ENCODE data around the gene CATSPERZ. TPM values are rescaled to one million over a fixed set of nuclear protein-coding genes. Genes with fewer than 3 reads are reported as not detected.

The CATSPERZ gene
- total and polyA plus RNA-seq, 9 of the 15 experiments (the other 6 are each of a cell fraction or from before 2014, with no cell fraction given) = 0.86 to 8.5 (median 3.5) TPM

DNA sequence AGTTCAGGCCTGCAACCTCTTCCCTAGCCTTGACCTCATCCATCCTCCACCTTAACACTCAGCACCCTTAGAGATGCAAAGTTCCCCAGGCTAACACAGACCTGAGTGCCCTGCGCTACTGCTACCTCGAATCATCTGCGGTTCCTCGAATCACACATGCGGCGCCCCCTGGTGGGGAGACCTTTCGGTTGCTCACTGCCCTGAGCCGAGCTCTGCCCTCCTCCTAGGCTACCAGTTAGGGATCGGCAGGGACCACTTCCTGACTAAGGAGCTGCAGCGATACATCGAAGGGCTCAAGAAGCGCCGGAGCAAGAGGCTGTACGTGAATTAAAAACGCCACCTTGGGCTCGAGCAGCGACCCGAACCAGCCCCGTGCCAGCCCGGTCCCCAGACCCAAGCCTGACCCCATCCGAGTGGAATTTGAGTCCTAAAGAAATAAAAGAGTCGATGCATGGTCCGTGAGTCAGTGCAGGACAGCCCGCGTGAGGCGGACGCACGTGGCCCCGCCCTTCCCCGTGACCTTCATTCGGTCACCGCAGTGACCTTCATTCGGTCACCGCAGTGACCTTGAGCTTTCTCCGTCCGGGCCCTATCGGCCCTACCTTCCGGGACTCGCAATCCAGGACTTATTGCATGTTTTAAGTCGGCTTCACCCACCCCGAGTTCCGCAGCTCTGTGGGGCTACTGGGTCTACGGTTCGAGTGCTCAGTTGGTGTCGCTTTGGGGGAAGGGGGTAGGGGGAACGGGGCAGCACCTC is 4.3 kb downstream of the CATSPERZ start (continued):
- TF ChIP-seq, protein P1, sequence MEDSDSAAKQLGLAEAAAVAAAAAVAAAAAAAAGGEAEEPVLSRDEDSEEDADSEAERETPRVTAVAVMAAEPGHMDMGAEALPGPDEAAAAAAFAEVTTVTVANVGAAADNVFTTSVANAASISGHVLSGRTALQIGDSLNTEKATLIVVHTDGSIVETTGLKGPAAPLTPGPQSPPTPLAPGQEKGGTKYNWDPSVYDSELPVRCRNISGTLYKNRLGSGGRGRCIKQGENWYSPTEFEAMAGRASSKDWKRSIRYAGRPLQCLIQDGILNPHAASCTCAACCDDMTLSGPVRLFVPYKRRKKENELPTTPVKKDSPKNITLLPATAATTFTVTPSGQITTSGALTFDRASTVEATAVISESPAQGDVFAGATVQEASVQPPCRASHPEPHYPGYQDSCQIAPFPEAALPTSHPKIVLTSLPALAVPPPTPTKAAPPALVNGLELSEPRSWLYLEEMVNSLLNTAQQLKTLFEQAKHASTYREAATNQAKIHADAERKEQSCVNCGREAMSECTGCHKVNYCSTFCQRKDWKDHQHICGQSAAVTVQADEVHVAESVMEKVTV (CRISPR knock-in tag; IDR thresholded peaks at IDR 0.05) = 0 out of 2 replicates have a peak, but pooled peaks have one; percentile 20
- TF ChIP-seq, protein P2, sequence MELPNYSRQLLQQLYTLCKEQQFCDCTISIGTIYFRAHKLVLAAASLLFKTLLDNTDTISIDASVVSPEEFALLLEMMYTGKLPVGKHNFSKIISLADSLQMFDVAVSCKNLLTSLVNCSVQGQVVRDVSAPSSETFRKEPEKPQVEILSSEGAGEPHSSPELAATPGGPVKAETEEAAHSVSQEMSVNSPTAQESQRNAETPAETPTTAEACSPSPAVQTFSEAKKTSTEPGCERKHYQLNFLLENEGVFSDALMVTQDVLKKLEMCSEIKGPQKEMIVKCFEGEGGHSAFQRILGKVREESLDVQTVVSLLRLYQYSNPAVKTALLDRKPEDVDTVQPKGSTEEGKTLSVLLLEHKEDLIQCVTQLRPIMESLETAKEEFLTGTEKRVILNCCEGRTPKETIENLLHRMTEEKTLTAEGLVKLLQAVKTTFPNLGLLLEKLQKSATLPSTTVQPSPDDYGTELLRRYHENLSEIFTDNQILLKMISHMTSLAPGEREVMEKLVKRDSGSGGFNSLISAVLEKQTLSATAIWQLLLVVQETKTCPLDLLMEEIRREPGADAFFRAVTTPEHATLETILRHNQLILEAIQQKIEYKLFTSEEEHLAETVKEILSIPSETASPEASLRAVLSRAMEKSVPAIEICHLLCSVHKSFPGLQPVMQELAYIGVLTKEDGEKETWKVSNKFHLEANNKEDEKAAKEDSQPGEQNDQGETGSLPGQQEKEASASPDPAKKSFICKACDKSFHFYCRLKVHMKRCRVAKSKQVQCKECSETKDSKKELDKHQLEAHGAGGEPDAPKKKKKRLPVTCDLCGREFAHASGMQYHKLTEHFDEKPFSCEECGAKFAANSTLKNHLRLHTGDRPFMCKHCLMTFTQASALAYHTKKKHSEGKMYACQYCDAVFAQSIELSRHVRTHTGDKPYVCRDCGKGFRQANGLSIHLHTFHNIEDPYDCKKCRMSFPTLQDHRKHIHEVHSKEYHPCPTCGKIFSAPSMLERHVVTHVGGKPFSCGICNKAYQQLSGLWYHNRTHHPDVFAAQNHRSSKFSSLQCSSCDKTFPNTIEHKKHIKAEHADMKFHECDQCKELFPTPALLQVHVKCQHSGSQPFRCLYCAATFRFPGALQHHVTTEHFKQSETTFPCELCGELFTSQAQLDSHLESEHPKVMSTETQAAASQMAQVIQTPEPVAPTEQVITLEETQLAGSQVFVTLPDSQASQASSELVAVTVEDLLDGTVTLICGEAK (IDR thresholded peaks at IDR 0.05) = 0 out of 2 replicates have a peak, but pooled peaks have one; percentile 27
- TF ChIP-seq, protein P2 (CRISPR knock-in tag; IDR thresholded peaks at IDR 0.05) = no peak
- no peak for TF ChIP-seq ZNF785 (CRISPR knock-in tag; IDR thresholded peaks at IDR 0.05)
- no peak for TF ChIP-seq PRMT5 (CRISPR knock-in tag; IDR thresholded peaks at IDR 0.05)
- TF ChIP-seq TCF3 (CRISPR knock-in tag; IDR thresholded peaks at IDR 0.05) = no peak
- no peak for TF ChIP-seq PTRF (tag; IDR thresholded peaks at IDR 0.05)
- TF ChIP-seq RCOR1 (IDR thresholded peaks at IDR 0.05; ENCODE audit: borderline replicate concordance in 1 of 2, low read depth in 2 of 2, low read length in 2 of 2) = peak in 1 of 2 experiments; percentile 71; a peak in 2 of 4 replicates
- TF ChIP-seq USF2 (CRISPR knock-in tag; IDR thresholded peaks at IDR 0.05) = peak; percentile 52
- no peak for TF ChIP-seq EWSR1 (IDR thresholded peaks at IDR 0.05; ENCODE audit: borderline replicate concordance, low read depth, partially characterized antibody)
- TF ChIP-seq TBL1XR1 (IDR thresholded peaks at IDR 0.05; ENCODE audit: low read length in 2 of 2) = 0 out of 4 replicates have a peak, but pooled peaks of 1 of the 2 experiments have one; percentile 31
- TF ChIP-seq POU5F1 (IDR thresholded peaks at IDR 0.05; ENCODE audit: borderline replicate concordance, low read depth, low read length, partially characterized antibody) = no peak
- no peak for TF ChIP-seq ILK (tag; IDR thresholded peaks at IDR 0.05; ENCODE audit: borderline replicate concordance, low read depth)
- TF ChIP-seq KLF1 (tag; IDR thresholded peaks at IDR 0.05) = peak; percentile 67; the same call in 1 of the 2 replicates
- 0 out of 4 replicates have a peak, but pooled peaks of 1 of the 2 experiments have one; percentile 37 for TF ChIP-seq SIN3A (IDR thresholded peaks at IDR 0.05; ENCODE audit: borderline replicate concordance in 2 of 2, control insufficient read depth in 1 of 2, low read depth in 2 of 2, low read length in 2 of 2)
